ENCODE data around the gene PRKN. TPM values are rescaled to one million over a fixed set of nuclear protein-coding genes. Genes with fewer than 3 reads are reported as not detected.

The PRKN gene
- total RNA-seq, 1 experiment from 2014 or later = 2.0 TPM

DNA sequence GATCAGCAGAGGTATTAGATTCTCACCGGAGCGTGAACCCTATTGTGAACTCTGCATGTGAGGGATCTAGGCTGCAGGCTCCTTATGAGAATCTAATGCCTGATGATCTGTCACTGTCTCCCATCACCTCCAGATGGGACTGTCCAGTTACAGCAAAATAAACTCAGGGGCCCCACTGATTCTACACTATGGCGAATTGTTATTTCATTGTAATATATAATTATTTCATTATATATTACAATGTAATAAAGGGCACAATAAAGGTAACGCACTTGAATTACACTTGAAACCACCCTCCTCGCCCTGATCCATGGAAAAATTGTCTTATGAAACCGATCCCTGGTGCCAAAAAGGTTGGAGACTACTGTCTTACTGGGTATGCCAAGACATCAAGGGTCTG, 18.6 kb downstream of the PRKN start:
- Histone ChIP-seq H2BK12ac (ENCODE audit: insufficient read length, low read depth, low read length) (no peak overlapping the region), H2BK15ac (ENCODE audit: low read depth, low read length) (no peak overlapping the region), H3T11ph (ENCODE audit: low read length) (no peak overlapping the region), H2AFZ (ENCODE audit: low read length) (no peak overlapping the region), H3K27me3 (ENCODE audit: insufficient read depth, low read length) (no peaks in the 10 kb centered on the region), H2AK5ac (ENCODE audit: insufficient read length, low read length) (no peak overlapping the region), H3K14ac (ENCODE audit: insufficient read depth, low read length) (no peak overlapping the region), H3K4me2 (ENCODE audit: insufficient read depth, insufficient read length, low read length) (no peak overlapping the region), H3K9ac (ENCODE audit: extremely low read depth, insufficient read length, low read length) (no peak overlapping the region), H2BK120ac (ENCODE audit: low read depth, low read length, poor library complexity, severe bottlenecking) (no peak overlapping the region), H3K56ac (ENCODE audit: insufficient read length, low read depth, low read length) (no peak overlapping the region), H4K5ac (ENCODE audit: insufficient read length, low read depth, low read length) (no peak overlapping the region), H3K4me1 (ENCODE audit: insufficient read depth, low read length) (no peaks in the 10 kb centered on the region), H4K91ac (ENCODE audit: insufficient read length, low read depth, low read length) (no peak overlapping the region), H3K23ac (ENCODE audit: insufficient read length, low read depth, low read length) (no peak overlapping the region), H2BK20ac (ENCODE audit: low read depth, low read length, poor library complexity, severe bottlenecking) (no peak overlapping the region), H3K79me2 (ENCODE audit: insufficient read depth, low read length) (no peaks in the 10 kb centered on the region), H2BK5ac (ENCODE audit: insufficient read length, low read length) (no peak overlapping the region), H4K20me1 (ENCODE audit: control insufficient read depth, insufficient read depth, insufficient read length) (no peaks in the 10 kb centered on the region), H3K18ac (ENCODE audit: insufficient read length, low read depth, low read length) (no peak overlapping the region), H3K27ac (ENCODE audit: insufficient read length, low read depth, low read length) (no peak overlapping the region), H3K79me1 (ENCODE audit: insufficient read depth, low read depth, low read length, poor library complexity, severe bottlenecking) (no peaks in the 10 kb centered on the region), H3K9me3 (ENCODE audit: control insufficient read depth, low read depth, low read length) (no peaks in the 10 kb centered on the region), H3K23me2 (ENCODE audit: insufficient read length, low read depth, low read length, poor library complexity, severe bottlenecking) (no peaks in the 10 kb centered on the region), H4K8ac (replicated peaks; ENCODE audit: insufficient read length, low read depth, low read length) (no peak overlapping the region), H3K4ac (ENCODE audit: low read depth, low read length) (no peak overlapping the region)
- Mint-ChIP-seq H3K27ac (no peak overlapping the region), H3K4me1 (peaks cover 1 to 10% of the 10 kb centered on the region in 2 experiments), H3K36me3 (ENCODE audit: insufficient read depth in 1 of 3, low read depth in 3 of 3) (peaks cover 0 to 11% (median 0%) of the 10 kb centered on the region in 3 experiments; a peak in 3 of 7 replicates), H3K27me3 (ENCODE audit: low read depth) (no peaks in the 10 kb centered on the region), H3K4me3 (no peak overlapping the region), H3K9me3 (peaks cover 4 to 7% of the 10 kb centered on the region in 2 experiments; a peak in 3 of 5 replicates)
- no CpG with 5 or more reads among the region's 6 CpGs for WGBS (ENCODE audit: extremely low coverage, insufficient read length, low lambda C conversion rate)
- DNase-seq = no peak
- TF ChIP-seq CTCF (conservative IDR thresholded peaks at IDR 0.05) = no peak
